Smooth muscle cell of the brain vasculature (primary cell): ENCODE data around the gene CYBB.
"Not testable (repeated sequence)": the region's sequence is repeated elsewhere in the genome, so short reads cannot be mapped to it uniquely, and the experiment has no call there.

ENCODE experiments used
- DNase-seq: peaks from one replicate; pipeline ENCODE4 v3.0.0-alpha.2; 2012; ENCODE audit warnings: low read depth, low spot score

CYBB gene

DNA sequence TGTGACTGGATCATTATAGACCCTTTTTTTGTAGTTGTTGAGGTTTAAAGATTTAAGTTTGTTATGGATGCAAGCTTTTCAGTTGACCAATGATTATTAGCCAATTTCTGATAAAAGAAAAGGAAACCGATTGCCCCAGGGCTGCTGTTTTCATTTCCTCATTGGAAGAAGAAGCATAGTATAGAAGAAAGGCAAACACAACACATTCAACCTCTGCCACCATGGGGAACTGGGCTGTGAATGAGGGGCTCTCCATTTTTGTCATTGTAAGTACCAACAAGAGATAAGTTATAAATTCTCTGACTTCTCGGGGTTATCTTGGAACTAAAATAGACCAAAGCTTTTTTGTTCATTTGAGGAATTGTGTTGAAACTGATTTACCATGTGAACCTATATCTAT, at the start of gene CYBB:
Gene CYBB, plus strand, starts transcription at position 203 of the 400 bp plus-strand sequence. Its CDS starts 19 bp downstream, at position 222.
- no peak for DNase-seq

DNA sequence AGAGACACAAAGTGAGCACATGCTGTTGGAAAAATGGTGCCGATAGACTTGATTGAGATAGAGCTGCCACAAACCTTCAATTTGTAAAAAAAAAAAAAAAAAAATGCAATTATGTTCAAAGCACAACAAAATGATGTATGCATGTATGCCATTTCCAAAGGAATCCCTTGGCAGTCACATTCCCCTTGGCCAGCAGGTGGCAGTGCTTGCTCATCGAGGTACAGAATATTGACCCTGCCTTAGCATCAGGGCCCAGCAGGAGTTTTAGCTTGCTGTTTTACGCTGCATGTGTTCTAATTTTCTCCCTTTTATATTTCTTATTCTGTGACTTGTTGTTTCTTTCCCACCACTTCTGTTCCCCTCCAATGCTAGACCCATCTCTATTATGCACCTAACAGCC, 34.5 kb upstream of the CYBB start:
- DNase-seq = peak; percentile 31

DNA sequence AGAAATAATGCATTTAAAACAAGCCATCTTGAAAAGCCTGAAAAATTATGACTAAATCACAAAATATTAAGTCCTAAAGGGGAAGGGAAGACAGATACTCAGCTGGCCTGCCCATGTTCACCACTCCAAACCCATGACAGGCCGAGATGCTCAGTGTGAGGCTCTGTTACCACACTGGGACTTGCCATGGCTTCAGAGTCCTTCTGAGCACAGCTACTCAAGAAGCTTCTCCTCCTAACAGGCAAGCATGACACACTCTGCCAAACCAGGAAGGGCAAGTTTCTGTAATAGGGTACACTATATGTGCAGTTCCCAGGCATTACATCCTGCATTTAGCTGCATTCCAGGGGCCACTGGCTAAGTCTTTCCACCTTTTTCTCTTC, 34.0 kb upstream of the CYBB start:
- DNase-seq = no peak

DNA sequence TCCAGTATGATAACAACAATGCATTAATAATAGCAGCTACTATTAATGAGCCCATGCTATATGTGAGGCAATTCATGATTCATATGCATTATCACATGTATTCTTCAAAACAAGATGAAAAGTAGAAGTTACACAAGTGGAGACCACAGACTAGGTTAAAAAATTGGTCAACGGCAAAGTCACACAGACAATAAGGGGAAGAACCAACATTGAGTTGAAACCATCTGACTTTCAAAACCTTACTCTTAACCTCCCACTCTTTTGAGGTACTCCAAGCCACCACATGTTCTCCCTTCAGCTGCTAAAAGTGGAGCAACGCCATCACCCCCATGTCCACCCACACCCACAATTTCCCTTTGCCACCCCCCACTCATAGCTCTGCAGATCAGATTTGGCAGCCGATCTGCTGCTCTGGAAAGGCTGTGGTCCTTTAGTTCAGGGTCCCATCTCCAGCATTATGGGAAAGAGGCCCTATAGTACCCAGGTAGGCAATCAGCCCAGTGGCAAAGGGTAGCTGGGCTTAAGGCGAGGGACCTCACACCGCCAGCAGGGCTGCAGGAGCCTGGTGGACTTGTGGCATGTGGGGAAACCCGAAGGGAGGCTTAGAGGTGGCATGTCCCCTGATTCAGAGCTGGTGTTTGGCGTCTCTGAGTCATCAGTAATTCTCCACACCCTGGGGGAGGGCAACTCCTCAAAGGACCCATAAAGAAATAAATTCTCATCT, 33.5 kb upstream of the CYBB start:
- no peak for DNase-seq

DNA sequence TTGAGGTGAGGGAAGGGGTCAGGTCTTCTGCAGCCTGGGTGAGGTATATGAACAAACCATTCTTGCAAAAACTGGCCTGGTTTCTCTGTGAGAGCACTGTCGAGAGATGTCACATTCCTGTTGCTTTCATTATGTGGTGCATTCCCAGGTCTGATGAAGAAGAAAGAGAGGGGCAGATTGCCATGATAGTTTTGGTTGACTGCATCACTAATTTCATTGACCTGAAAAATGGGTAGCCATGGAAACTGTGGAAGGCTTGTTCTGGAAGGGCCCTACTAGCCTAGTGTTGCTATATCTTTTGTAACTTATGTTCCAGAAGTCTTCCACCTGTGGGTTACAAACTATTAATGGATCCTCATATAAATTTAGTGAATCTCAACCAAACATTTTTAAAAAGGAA, 32.9 kb upstream of the CYBB start:
- no peak for DNase-seq

DNA sequence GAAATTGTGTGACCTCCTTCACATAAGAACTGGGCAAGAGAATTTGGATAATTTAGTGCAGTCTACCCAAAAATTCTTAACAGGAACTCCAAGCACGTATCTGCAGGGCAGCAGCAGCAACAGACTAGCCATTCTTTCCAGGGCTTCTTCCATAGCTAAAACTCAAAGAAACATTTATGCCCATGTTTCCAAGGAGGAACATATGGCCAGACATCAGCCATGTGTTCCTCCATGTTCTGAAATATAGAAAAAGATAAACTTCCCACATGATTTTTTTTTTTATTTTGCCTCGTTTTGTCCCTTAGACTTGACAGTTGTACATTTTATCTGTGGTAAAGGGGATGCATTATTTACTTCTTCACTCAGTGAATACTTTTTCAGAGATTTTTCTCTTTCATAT, 27.6 kb upstream of the CYBB start:
- no peak for DNase-seq

DNA sequence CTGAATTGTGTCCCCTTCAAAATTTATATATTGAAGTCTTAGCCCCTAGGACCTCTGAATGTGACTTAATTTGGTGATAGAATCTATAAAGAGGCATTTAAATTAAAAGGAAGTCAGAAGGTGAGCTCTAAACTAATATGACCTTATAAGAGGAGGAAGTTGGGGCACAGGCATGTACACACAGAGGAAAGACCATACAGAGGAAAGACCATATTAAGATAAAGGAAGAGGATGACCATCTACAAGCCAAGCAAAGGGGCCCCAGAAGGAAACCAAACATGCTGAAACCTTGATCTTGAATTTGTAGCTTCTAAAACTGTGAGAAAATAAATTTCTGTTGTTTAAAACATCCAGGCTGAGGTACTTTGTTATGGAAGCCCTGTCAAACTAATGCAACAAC, 26.9 kb upstream of the CYBB start:
- no peak for DNase-seq

DNA sequence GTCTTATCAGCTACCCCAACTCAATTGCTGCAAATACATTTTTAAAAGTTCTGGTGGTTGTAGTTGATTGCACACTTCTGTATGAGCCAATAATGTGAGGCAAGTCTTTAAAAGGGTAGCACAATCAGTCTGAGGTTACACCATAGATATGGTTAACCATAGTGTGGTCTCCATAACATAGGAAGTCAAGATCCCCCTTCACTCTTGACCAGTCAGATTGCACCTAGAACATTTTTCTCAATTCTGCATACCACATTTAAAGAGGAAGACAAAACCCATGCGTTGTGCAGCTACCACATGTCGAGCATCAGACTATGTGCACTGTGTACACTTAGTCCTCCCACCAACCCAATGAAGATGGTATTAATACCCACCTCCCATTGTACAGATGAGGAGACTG, 26.5 kb upstream of the CYBB start:
- no peak for DNase-seq

DNA sequence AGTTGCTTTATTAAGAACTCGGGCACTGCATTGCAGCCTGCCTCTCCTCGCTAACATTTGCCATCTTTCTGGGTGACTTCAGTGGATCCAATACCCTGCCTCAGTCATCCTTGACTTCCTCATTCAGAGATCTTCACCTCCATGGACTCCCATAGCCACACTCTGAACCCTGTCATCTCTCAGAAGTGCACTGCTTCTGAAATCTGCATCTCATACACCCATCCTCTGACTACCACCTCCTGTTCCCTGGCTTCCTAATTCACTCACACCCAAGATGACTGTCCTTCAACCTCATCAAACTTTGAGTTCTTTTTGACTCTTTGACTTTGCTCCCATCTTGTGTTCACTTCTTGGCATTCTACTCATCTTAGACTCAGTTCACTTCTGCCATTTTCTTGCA, 25.3 kb upstream of the CYBB start:
- DNase-seq = no peak

DNA sequence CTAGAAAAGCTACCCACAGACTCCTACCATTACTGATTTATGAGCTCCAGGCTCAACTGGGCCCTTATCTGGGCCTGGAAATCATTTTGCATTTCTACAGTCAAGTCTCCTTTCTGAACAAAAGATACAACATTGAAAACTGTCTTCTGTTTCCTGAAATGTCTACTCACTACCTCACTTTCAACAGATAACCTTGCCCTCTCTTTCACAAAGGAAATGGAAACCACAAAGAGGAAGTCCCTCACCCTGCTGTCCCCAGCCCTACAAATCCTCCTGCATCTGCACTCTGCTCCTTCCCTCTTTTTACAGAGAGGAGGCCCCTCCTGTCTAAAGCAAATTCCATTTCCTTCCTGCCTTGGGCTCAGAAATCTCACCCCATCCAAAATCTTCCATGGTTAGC, 24.8 kb upstream of the CYBB start:
- no peak for DNase-seq

DNA sequence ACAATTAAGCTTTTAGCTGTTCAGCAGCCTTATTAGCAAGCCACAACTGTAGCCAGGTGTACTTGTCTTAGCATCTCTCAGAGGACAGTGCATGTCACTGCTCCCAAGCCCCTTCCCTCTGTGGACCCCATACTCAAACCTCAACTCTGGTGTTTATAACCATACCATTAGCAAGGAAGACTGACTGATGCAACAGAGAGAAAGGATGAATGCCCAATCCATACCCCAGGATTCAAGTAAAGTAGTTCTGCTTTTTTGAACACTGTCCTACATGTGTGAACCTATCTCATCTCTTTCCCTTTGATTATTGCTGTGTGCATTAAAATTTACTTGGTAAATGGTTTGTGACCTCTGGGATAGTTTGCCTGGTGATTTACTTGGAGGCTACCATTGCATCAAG, 22.8 kb upstream of the CYBB start:
- no peak for DNase-seq

DNA sequence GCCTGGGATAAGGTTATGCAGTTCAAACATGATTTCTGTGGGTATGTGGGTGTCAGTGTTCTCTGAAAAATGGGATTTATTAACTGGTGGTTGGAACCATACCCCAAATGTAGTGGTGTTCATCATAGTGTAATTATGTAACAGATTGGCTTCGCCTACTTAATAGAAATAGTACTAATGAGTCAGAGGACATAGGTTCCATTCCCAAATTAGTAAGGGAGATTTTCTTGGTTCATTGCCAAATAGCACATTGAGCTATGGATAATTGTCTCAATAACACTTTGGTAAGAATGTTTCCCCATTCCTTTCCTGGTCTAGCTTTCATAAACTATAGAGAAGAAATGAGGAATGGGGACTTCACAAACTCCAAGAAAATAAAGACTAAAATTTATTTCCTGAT, 20.5 kb upstream of the CYBB start:
- no peak for DNase-seq

DNA sequence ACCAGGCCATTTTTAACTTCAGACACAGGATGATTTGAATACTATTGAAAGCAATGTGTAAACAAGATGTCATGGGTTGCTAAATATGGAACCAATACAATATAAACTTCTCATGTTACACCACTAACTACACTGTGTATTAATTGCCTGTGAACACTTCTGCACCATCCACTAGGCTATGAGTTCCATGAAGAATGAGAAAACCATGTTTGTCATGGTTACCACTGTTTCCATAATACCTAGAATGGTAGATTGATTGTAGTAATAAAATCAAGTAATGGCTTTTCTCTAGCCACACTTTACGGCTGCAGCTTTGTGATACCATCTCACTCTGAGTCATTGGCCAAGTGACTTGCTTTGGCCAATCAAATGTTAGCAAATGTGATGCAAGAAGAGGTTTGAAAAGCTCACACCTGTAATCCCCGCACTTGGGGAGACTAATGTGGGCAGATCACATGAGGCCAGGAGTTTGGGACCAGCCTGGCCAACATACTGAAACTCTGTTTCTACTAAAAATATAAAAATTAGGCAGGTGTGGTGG, 19.9 kb upstream of the CYBB start:
- DNase-seq = no peak

DNA sequence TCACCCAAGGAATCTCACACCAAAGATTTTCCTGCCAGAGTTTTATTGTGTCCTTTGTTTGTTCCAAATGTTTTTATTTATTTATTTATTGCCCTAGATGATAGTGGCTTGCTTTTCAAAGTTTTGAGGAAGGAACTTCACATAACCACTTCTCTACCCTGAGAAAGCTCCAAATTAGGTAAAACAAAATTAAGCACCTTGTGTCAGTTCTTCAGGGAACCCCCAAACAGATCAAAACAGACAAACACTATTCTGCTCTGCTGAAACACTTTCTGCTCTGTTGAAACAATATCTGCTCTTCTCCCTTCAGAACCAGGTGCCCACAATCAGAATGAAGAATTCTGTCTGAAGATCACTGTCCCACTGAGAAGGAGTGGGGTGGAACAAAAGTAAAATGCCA, 16.5 kb upstream of the CYBB start:
- no peak for DNase-seq

DNA sequence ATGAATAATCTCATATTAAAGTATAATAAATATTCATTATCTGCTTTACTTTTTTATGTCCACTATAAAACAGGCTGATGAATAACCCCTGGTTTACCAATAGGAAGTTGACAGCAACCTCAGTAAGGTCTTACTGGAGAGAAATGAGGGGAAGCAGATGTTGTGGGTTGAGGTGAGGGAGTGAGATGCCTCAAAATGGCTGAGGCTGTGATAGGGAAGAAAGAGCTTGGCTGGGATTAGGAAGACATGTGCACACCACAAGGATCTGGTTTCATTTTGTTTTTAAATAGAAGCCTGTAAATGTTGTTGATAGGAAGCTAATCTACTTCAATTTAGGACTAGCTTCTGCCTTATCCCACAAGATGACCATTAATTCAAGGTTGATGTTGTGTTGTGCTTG, 14.4 kb upstream of the CYBB start:
- no peak for DNase-seq

DNA sequence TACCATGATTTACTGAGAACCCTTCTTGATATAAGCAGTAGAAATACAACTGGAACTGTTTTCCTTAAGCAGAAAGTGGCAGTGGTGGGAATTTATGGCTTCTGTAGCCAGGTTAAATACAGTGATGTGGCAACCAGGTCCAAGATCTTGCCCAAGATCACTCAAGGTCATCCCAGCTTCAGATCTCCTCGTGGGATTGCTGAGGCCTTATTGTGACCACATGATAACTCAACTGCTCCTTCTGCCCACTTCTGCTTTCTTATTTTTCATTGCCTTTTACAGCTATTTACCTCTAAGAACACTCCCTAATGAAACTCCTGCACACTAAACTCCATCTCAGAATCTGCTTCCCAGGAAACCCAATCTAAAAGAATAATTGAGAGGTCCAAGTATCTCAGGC, 12.4 kb upstream of the CYBB start:
- DNase-seq = no peak

DNA sequence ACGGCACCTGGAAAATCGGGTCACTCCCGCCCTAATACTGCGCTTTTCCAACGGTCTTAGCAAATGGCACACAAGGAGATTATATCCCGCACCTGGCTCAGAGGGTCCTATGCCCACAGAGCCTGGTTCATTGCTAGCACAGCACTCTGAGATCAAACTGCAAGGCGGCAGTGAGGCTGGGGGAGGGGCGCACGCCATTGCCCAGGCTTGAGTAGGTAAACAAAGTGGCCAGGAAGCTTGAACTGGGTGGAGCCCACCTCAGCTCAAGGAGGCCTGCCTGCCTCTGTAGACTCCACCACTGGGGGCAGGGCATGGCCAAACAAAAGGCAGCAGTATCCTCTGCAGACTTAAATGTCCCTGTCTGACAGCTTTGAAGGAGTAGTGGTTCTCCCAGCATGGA, 11.0 kb upstream of the CYBB start:
- DNase-seq = not testable (repeated sequence)

DNA sequence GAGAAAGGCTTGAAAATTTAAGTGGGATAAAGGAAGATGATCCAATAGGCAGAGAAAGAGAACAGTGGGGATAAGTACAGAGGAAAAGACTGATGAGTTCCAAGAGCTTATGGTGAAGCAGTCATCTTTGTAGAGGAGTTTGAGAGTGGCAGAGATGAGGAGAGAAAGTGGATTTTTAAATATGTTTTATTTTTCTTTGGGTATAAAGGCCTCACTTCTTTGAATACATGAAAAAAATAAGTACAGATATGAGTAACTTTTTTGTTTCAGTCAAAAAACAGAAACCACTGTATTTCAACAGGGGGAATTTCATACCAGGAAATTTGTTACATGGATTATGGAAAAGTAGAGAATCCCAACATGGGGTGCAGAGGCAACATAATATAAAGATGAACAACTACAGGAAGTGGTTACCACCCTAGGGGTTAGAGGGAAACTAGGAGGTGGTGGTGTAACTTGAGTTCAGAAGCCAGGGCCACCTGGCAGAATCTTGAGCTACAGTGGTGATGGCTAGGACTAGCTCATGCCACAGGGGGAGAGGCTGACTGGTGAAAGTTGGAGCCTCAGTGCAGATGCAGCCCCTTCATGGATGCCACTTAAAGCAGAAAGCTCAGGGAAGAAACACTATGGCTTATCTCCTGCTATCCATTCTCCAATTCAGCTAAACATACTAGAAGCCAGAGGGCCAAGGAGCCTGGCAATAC, 3.4 kb upstream of the CYBB start:
- no peak for DNase-seq

DNA sequence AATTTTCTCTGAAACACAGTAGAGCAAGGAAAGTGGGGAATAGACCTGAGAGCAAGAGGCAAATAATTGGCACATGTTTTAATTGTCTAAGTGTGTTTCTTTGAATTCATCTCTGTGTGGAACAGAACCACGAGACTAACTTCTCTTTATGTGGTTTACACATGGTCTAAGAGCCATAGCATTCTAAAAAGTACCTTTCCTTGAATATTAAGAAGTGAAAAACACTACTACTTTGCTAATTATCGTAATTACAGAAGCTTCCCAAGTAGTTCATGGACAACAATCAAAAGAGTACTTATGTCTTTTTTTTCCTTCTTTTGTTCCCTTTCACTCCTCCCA, 2.9 kb upstream of the CYBB start:
- DNase-seq = no peak

DNA sequence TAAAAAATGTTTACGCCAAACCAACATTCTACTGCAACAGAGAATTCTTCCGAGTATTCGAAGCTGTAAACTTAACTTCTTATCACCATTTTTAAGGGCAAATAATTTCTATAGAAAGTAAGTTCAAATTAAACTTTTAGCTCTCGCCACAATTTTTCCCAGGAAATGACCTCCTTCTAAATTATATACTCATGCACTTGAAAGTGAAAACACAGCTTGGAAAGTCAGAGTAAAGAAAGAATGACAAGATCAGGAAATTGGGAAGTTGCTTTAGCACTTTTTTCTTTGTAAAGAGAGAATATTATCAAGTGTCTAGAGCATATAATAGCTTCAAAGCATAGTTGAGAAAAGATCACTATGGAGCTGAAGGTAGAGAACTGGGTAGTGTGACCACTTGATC, 1.2 kb downstream of the CYBB start:
- DNase-seq = no peak

DNA sequence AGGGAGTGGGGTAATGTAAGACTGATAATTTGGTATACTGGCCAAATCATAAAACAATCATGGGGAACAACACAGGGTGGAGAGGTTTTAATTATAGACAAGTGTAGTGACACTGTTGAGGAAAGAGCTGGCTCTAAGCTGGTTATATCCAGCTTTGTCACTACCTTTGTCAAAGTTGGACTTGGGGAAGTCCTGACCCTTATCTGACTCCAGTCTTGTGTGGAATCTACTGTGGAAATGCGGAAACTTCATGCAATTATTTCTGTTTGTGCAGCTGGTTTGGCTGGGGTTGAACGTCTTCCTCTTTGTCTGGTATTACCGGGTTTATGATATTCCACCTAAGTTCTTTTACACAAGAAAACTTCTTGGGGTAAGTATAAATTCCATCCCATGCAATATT, 2.0 kb downstream of the CYBB start:
- DNase-seq = no peak

DNA sequence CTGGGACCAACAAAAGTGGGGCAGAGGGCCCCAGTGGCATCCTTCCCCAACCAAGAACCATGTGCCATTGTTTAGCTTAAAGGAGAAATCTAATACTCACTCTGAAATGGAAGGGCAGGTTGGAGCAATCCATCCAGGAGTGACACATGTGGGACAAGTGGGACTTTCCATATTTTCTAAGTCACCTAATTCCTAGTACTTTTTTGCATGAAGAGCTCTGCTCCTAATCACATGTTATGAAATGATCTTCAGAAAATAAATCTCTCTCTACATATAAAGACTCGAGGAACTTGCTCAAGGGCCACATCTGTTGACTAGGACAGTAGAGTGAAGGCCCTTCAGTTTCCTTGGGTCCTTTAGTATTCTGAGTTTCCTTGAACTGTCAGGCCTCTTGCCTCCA, 2.5 kb downstream of the CYBB start:
- DNase-seq = no peak

DNA sequence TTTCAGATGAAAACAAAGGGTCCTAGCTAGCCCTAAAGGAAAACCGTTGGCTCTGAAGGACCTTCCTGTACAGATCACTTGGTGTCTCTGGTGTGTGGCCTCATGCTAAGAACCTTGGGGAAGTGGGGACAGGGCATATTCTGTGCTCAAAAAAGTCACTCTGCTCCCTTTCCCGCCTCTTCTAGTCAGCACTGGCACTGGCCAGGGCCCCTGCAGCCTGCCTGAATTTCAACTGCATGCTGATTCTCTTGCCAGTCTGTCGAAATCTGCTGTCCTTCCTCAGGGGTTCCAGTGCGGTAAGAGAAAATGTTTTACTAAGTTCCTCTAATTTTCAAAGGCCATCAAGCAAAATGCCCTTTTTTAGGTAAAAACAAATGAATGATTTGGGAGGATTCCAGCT, 3.4 kb downstream of the CYBB start:
- DNase-seq = no peak

DNA sequence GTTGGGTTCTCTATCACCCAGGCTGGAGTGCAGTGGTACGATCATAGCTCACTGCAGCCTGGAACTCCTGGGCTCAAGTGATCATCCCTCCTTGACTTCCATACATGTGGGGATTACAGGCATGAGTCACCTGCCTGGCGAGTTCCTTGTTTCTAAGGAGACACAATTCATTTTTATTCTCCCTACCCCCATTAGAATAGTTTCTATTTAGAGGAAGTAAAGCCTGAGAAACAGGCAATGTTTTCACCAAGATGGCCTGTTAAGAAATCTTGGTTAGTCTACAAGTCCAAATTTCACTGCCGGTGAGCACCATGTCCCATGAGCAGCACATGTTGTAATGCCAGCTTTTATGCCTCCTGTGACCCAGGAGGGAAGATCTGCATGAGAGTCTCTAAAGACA, 5.7 kb downstream of the CYBB start:
- no peak for DNase-seq
